Measurements from ENCODE around the gene IP6K3.

DNA sequence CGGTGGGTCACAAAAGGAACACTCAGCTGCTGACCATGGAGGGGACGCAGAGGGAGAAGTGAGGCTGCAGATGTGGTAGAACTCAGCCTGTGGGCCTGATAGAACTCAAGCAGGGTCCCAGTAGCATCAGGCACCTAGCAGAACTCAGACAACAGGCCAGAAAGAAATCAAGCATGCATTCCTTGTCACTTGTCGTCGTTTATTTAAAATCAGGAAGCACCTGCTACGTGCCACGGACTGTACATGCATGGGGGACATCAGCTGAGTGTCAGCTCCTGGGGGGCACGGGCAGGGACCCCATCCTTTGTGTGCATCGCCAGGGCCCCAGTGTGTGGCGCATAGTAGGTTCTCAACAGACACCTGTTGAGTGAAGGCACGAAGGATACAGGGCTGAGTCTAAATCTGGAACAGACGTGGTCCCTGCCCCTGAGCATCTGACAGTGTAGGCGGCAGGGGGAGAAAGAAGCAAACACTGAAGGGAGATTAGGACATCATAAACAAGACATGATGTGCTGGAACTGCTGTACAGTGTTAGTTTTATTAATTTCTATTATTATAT lies 67.7 kb downstream of the IP6K3 start:
- TF ChIP-seq, protein P1, sequence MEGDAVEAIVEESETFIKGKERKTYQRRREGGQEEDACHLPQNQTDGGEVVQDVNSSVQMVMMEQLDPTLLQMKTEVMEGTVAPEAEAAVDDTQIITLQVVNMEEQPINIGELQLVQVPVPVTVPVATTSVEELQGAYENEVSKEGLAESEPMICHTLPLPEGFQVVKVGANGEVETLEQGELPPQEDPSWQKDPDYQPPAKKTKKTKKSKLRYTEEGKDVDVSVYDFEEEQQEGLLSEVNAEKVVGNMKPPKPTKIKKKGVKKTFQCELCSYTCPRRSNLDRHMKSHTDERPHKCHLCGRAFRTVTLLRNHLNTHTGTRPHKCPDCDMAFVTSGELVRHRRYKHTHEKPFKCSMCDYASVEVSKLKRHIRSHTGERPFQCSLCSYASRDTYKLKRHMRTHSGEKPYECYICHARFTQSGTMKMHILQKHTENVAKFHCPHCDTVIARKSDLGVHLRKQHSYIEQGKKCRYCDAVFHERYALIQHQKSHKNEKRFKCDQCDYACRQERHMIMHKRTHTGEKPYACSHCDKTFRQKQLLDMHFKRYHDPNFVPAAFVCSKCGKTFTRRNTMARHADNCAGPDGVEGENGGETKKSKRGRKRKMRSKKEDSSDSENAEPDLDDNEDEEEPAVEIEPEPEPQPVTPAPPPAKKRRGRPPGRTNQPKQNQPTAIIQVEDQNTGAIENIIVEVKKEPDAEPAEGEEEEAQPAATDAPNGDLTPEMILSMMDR (IDR thresholded peaks at IDR 0.05; ENCODE audit: insufficient read depth, low read length), result no peak
- TF ChIP-seq POLR2AphosphoS5 (IDR thresholded peaks at IDR 0.05; ENCODE audit: low read depth) (no peak), REST (IDR thresholded peaks at IDR 0.05; ENCODE audit: insufficient replicate concordance, low read depth) (no peak), GABPA (IDR thresholded peaks at IDR 0.05; ENCODE audit: low read depth) (no peak), SPI1 (IDR thresholded peaks at IDR 0.05; ENCODE audit: borderline replicate concordance, low read depth) (no peak)

All from HL-60 (cell line).